ENCODE results near the gene IQSEC3.
"Not testable (repeated sequence)": the region's sequence is repeated elsewhere in the genome, so short reads cannot be mapped to it uniquely, and the experiment has no call there.

DNA sequence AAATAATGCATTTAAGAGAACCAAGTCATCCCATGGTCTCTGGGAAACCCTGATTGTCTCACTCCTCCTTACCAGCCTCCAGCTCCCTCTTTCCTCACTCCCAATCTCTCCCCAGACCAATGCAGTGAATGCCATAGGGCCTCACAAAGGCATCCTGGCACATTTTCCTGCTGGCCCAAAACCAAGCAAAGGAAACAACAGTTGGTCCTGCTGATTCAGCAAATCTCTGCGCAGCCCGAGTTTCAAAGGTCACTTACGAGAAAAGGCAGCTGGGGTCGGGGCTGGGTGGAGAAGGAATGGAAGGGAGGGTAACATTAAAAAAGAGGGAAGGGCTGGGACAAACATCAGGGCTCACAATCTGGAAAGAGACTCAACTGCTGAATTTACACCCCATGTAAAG, 5.5 kb downstream of the IQSEC3 start:
- TF ChIP-seq, protein P1, sequence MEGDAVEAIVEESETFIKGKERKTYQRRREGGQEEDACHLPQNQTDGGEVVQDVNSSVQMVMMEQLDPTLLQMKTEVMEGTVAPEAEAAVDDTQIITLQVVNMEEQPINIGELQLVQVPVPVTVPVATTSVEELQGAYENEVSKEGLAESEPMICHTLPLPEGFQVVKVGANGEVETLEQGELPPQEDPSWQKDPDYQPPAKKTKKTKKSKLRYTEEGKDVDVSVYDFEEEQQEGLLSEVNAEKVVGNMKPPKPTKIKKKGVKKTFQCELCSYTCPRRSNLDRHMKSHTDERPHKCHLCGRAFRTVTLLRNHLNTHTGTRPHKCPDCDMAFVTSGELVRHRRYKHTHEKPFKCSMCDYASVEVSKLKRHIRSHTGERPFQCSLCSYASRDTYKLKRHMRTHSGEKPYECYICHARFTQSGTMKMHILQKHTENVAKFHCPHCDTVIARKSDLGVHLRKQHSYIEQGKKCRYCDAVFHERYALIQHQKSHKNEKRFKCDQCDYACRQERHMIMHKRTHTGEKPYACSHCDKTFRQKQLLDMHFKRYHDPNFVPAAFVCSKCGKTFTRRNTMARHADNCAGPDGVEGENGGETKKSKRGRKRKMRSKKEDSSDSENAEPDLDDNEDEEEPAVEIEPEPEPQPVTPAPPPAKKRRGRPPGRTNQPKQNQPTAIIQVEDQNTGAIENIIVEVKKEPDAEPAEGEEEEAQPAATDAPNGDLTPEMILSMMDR (IDR thresholded peaks at IDR 0.05; ENCODE audit: low read length) = not testable (repeated sequence)
- not testable (repeated sequence) for TF ChIP-seq EZH2phosphoT487 (IDR thresholded peaks at IDR 0.05; ENCODE audit: low read length)
